RWPE1 (cell line): ENCODE results near the gene SP110.

Experiments
- CTCF ChIA-PET: fragments of 350-600 bp; sonication (Branson Sonifier 250); formaldehyde crosslinking; extraction: SDS; loops from one replicate; lab custom pipeline; 2021; lab: Yijun Ruan, JAX
- POLR2A ChIA-PET: fragments of 400-600 bp; formaldehyde crosslinking; extraction: SDS; loops from one replicate; lab custom pipeline; 2020; ENCODE audit warnings: antibody characterized with exemption; ENCODE audit not compliant: low non-redundant PET; lab: Yijun Ruan, JAX
- DNase-seq: peaks from one replicate; pipeline ENCODE4 v3.0.0; 2012; ENCODE audit warnings: low spot score
- H3K27ac ChIP-seq: fragments of 450-650 bp; 2 replicates; pipeline ENCODE4 v1.5.1; 2017
- TF ChIP-seq, protein P1 (sequence below): fragments of 450-650 bp; conservative IDR thresholded peaks from 2 replicates; pipeline ENCODE4 v1.5.1; 2017; ENCODE audit warnings: low read depth, mild to moderate bottlenecking

SP110 gene

DNA sequence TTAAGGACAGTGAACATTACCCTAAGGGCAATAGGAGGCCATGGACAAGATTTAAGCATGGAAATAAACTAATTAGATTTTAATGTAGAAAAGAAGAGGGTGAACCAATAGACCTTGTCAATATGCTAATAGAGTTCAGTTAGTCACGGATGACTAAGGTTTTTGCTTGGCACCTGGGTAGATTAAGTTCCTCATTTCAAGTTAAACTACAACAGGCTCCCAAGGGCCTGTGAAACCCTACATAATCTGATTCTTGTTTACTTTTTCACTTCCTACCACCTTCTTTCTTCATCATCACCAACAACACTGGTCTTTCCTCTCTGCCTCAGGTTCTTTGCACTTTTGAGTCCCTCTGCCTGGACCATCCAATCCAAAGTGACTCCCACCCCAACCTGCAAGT is 14.8 kb downstream of the SP110 start:
- TF ChIP-seq, protein P1, sequence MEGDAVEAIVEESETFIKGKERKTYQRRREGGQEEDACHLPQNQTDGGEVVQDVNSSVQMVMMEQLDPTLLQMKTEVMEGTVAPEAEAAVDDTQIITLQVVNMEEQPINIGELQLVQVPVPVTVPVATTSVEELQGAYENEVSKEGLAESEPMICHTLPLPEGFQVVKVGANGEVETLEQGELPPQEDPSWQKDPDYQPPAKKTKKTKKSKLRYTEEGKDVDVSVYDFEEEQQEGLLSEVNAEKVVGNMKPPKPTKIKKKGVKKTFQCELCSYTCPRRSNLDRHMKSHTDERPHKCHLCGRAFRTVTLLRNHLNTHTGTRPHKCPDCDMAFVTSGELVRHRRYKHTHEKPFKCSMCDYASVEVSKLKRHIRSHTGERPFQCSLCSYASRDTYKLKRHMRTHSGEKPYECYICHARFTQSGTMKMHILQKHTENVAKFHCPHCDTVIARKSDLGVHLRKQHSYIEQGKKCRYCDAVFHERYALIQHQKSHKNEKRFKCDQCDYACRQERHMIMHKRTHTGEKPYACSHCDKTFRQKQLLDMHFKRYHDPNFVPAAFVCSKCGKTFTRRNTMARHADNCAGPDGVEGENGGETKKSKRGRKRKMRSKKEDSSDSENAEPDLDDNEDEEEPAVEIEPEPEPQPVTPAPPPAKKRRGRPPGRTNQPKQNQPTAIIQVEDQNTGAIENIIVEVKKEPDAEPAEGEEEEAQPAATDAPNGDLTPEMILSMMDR: no peak
- ChIA-PET POLR2A (no interaction called here), CTCF (interaction anchor here (0.7 to 0.9 kb wide), 2 partner anchors 138 to 262 kb away, joined by 3 read pairs; no protein-coding TSS in a partner anchor)
- no peak for DNase-seq
- no peak overlapping the region for H3K27ac ChIP-seq

DNA sequence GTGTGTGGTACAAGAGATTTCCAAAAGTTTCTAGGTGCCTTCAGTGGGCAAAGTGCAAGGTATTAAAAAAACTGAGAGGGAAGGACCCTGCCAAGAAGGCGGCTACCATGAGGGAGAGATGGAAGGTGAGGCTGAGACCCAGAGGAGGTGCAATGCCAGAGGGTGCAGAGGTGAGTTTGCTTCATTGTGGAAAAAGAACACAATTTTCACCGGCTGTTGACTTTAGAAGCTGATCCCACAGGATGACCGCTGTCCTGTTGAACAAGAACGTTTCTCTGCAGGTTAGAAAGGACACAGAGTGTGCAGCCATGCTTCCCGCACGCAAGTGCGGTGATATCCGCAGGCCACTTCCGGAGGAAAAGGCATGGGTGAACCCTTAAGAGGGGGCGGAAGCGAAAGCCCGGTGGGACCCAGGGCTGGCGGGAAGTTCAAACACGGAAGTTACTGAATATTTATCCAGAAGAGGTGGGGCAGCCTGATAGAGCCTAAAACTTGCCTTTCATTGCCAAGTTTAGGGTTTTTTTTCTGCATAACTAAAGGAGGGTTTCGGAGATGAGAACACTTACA is 16.6 kb downstream of the SP110 start:
- H3K27ac ChIP-seq: no peak overlapping the region
- TF ChIP-seq, protein P1: no peak
- ChIA-PET POLR2A (no interaction called here), CTCF (no interaction called here)
- no peak for DNase-seq

DNA sequence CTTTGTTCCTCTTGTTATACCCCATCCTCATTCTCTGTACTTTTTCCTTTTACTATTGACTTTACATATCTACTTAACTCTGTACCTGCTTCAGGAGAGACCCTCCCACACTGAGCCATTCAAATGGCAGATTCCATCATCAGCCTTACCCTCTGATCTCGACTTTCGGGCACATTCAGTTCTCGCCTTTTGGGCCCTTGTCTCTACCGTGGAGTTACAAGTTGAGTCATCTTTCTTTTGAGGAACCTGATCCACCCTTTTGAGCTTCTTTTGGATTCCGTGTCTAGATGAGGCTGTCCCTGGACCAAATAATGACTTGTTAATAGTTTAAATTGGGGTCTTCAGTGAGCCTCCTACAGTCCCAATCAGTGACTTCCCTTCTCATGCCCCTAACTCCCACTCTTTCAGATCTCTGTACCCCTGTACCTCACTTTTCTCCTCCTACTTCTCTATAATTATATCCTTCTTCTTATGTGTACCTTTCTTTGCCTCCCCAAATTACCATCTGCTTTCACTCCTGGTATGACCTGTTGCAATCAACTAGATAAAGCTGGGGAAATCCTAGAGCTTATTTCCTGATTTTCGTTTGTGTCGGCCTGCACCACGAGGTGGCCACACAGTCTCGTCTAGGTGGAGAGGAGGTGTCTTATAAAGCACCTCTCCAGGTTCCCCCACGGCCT is 17.2 kb downstream of the SP110 start:
- DNase-seq: no peak
- no peak overlapping the region for H3K27ac ChIP-seq
- POLR2A ChIA-PET: no interaction called here
- CTCF ChIA-PET: no interaction called here
- TF ChIP-seq, protein P1: no peak

DNA sequence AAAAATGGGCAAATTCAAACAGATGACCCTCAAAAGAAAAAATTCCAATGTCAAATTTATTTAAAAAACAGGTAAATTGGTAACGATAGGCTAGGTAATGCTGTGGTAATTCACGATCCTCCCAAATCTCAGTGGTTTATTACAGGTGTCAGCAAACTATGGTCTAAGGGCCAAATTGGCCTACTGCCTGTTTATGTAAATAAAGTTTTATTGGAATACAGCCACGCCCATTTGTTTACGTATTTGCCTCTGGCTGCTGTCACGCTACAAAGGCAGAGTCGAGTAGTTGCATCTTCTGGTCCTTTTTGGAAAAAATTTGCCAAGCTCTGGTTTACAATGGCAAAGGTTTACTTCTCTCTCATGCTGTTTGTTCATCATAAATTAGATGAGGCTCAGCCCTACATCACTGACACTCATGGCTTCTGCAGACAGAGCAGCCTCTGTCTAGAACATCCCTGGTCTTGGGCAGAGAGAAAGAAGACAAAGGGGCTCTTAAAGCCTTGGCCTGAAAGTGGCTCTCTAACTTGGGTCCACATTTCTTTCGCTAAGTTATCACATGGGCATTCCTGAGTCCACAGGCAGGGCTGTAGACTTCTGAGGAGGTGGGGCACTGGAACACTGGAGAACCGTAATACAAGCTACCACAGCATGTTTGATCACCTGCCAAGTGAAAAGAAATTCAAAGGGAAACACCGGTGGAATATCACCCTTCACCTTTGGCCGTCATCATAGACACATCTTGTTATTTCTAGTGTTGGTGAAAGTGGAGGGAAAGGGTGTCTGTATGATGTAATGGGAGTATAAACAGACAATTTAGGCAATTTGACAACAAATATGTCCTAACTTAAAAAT is 34.8 kb downstream of the SP110 start:
- ChIA-PET CTCF (interaction anchor here (0.7 kb wide), 1 partner anchor 148 kb away, joined by 3 read pairs; no protein-coding TSS in a partner anchor), POLR2A (no interaction called here)
- no peak overlapping the region for H3K27ac ChIP-seq
- TF ChIP-seq, protein P1: no peak
- no peak for DNase-seq

DNA sequence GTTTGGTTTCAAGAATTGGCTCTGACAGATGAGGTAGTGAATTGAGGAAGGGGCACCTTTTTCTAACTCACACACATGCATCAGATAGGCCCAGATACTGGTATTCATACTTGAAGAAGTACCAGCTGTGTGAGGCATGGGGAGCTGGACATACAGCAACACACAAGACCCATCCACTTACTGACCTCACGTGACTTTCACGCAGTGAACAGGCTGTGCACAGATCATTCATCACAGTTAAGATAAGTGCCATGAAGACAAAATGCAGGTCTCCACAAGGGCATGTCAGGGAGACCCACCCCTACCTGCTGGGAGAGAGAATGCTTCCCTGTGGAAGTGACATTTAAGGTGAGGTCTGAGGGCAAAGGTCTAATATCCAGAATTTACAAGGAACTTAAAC is 38.6 kb downstream of the SP110 start:
- DNase-seq: no peak
- H3K27ac ChIP-seq: no peak overlapping the region
- TF ChIP-seq, protein P1: no peak
- POLR2A ChIA-PET: no interaction called here
- CTCF ChIA-PET: no interaction called here

DNA sequence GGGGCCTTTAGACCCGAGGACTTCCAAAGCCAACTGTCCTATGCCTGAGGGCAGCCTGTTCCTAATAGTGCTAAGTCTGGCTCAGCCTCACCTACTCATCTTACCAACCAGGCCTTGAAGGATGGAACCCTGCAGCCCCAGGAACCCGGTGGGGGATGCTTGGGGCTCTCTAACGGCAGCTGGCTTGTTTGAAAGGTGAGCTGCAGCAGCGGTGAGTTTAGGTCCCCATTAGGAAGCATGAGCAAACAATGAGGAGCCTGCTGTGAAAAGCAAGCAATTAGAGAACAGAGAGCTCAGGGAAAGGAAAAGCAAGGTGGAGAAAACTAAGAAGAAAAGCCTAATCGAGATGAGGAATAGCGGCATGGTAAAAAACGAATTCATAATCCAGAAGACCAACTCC is 39.9 kb downstream of the SP110 start:
- ChIA-PET CTCF (interaction anchor here (0.6 kb wide), 1 partner anchor 116 kb away, joined by 3 read pairs; no protein-coding TSS in a partner anchor), POLR2A (no interaction called here)
- DNase-seq: no peak
- TF ChIP-seq, protein P1: no peak
- H3K27ac ChIP-seq: no peak overlapping the region
